HFF-Myc (cell line): ENCODE data around the gene FOXR2.

Experiments
- DNase-seq: peaks from one replicate; pipeline ENCODE4 v3.0.0-alpha.2; 2011; ENCODE audit warnings: low read depth; ENCODE audit errors: extremely low read depth
- H3K4me3 ChIP-seq: replicated peaks from 2 replicates; pipeline ENCODE4 v1.5.1; 2011; ENCODE audit warnings: low read depth, mild to moderate bottlenecking, control low read depth, low read length
- CTCF ChIP-seq: IDR thresholded peaks from 2 replicates; pipeline ENCODE4 v1.5.1; 2012; ENCODE audit warnings: mild to moderate bottlenecking, low read depth, low read length, control low read depth; ENCODE audit errors: missing control alignments

FOXR2 gene

GRCh38 chrX:55668084-55668483 lies 44.9 kb downstream of the FOXR2 start:
- no peak for DNase-seq
- no peak for TF ChIP-seq CTCF
- H3K4me3 ChIP-seq, result no peak overlapping the region
